ENCODE measurements around the gene TMEM237.

The TMEM237 gene

DNA sequence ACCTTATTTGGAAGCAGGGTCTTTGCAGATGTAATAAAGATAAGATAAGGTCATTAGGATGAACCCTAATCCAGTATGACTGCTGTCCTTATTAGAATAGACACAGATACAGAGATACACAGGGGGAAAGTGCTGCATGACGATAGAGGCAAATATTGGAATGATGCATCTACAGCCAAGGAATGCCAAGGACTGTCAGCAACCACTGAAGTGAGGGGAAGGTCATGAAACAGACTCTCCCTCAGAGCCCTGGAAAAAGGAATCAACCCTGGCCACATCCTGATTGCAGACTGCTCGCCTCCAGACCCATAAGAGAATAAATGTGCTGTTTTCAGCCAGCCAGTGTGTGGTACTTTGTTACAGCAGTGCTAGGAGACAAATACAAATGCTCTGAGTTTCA lies 14.8 kb downstream of the TMEM237 start:
- no peak overlapping the region for H3K4me3 ChIP-seq (ENCODE audit: low read length)
- no peak overlapping the region for H3K9ac ChIP-seq (ENCODE audit: low read length)
- no peaks in the 10 kb centered on the region for H3F3A ChIP-seq (ENCODE audit: insufficient read depth, low read length)
- no peaks in the 10 kb centered on the region for H3K79me2 ChIP-seq (ENCODE audit: low read length)
- no peaks in the 10 kb centered on the region for H3K9me3 ChIP-seq (replicated peaks; ENCODE audit: insufficient read depth, low read length)
- TF ChIP-seq EZH2phosphoT487 (IDR thresholded peaks at IDR 0.05; ENCODE audit: low read length) (no peak), EZH2 (optimal IDR thresholded peaks at IDR 0.05; ENCODE audit: low read depth, low read length) (no peak)
- TF ChIP-seq, protein P1, sequence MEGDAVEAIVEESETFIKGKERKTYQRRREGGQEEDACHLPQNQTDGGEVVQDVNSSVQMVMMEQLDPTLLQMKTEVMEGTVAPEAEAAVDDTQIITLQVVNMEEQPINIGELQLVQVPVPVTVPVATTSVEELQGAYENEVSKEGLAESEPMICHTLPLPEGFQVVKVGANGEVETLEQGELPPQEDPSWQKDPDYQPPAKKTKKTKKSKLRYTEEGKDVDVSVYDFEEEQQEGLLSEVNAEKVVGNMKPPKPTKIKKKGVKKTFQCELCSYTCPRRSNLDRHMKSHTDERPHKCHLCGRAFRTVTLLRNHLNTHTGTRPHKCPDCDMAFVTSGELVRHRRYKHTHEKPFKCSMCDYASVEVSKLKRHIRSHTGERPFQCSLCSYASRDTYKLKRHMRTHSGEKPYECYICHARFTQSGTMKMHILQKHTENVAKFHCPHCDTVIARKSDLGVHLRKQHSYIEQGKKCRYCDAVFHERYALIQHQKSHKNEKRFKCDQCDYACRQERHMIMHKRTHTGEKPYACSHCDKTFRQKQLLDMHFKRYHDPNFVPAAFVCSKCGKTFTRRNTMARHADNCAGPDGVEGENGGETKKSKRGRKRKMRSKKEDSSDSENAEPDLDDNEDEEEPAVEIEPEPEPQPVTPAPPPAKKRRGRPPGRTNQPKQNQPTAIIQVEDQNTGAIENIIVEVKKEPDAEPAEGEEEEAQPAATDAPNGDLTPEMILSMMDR (IDR thresholded peaks at IDR 0.05; ENCODE audit: low read length): no peak
- H3K36me3 ChIP-seq (replicated peaks; ENCODE audit: insufficient read depth, low read length): no peaks in the 10 kb centered on the region
- no peak for DNase-seq
- no peaks in the 10 kb centered on the region for H3K27me3 ChIP-seq (replicated peaks; ENCODE audit: insufficient read depth, low read length)
- no peaks in the 10 kb centered on the region for H4K20me1 ChIP-seq (ENCODE audit: insufficient read depth, low read length)
- H2AFZ ChIP-seq (ENCODE audit: low read length): no peak overlapping the region
- H3K4me2 ChIP-seq (ENCODE audit: low read depth, low read length): no peak overlapping the region
- no peak overlapping the region for H3K27ac ChIP-seq (ENCODE audit: low read length)
- H3K4me1 ChIP-seq (ENCODE audit: low read length): no peaks in the 10 kb centered on the region
- H3K9me2 ChIP-seq (replicated peaks; ENCODE audit: insufficient read depth, low read length): no peaks in the 10 kb centered on the region

DNA sequence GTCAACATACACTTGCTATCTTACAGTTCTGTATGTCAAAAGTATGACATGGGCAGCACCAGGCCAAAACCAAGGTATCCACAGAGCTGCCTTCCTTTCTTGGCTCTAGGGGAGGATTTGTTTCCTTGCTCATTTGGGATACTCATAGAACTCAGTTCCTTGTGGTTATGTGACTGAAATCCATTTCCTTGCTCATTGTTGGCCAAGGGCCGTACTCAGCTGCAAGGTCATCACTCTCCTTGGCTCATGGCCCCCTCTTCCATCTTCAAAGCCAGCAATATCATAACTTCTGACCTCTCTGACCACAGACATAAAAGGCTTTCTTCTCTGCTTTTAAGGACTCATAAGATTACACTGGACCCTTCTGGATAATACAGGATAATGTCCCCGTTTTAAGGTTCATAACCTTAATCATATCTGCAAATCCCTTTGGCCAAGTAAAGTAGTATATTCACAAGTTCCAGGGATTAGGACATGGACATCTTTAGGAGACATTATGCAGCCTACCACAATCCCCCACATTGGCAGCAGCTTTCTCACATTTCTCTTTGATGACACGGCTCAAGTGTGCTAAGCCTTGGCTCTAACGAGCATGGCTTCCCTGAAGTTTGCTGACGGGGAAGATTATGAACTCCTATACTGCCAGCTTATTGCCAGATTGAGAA lies 20.9 kb downstream of the TMEM237 start:
- H3K79me2 ChIP-seq (ENCODE audit: low read length): no peaks in the 10 kb centered on the region
- no peak overlapping the region for H3K9ac ChIP-seq (ENCODE audit: low read length)
- no peak overlapping the region for H2AFZ ChIP-seq (ENCODE audit: low read length)
- H3K4me2 ChIP-seq (ENCODE audit: low read depth, low read length): no peak overlapping the region
- H4K20me1 ChIP-seq (ENCODE audit: insufficient read depth, low read length): no peaks in the 10 kb centered on the region
- H3K9me3 ChIP-seq (replicated peaks; ENCODE audit: insufficient read depth, low read length): no peaks in the 10 kb centered on the region
- H3K4me1 ChIP-seq (ENCODE audit: low read length): no peaks in the 10 kb centered on the region
- H3K4me3 ChIP-seq (ENCODE audit: low read length): no peak overlapping the region
- H3K36me3 ChIP-seq (replicated peaks; ENCODE audit: insufficient read depth, low read length): no peaks in the 10 kb centered on the region
- H3K9me2 ChIP-seq (replicated peaks; ENCODE audit: insufficient read depth, low read length): no peaks in the 10 kb centered on the region
- TF ChIP-seq, protein P1 (IDR thresholded peaks at IDR 0.05; ENCODE audit: low read length): no peak
- TF ChIP-seq EZH2 (optimal IDR thresholded peaks at IDR 0.05; ENCODE audit: low read depth, low read length): no peak
- TF ChIP-seq EZH2phosphoT487 (IDR thresholded peaks at IDR 0.05; ENCODE audit: low read length): no peak
- no peaks in the 10 kb centered on the region for H3K27me3 ChIP-seq (replicated peaks; ENCODE audit: insufficient read depth, low read length)
- H3F3A ChIP-seq (ENCODE audit: insufficient read depth, low read length): no peaks in the 10 kb centered on the region
- H3K27ac ChIP-seq (ENCODE audit: low read length): no peak overlapping the region
- no peak for DNase-seq

DNA sequence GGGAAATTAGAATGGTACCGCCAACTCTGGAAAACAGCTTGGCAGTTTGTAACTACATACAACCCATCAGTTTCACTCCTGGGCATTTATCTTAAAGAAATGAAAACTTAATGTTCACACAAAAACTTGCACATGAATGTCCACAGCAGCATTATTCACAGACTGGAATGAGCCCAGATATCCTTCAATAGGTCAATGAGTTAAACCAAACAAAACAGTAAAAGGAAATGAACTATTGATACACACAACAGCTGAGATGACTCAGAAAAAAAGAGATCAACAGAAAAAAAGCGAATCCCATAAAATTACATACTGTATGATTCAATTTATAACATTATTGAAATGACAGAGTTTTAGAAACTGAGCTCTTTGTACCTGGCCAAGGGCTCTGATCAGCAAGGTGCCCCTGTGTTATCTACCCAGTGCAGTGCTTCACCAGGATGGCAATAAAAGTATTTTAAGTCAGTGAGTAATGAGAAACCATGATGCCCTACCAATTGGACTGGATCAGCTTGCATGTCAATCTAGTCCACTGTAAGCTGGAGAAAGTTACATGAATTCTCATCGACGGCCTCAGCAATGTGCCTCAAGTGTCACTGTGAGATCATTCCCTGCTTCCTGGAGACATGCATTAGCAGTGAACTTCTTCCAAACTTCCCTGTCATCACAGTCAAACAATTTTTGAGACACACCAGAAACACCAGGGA lies 21.9 kb downstream of the TMEM237 start:
- no peaks in the 10 kb centered on the region for H3F3A ChIP-seq (ENCODE audit: insufficient read depth, low read length)
- TF ChIP-seq, protein P1 (IDR thresholded peaks at IDR 0.05; ENCODE audit: low read length): no peak
- no peak for TF ChIP-seq EZH2phosphoT487 (IDR thresholded peaks at IDR 0.05; ENCODE audit: low read length)
- no peak for TF ChIP-seq EZH2 (optimal IDR thresholded peaks at IDR 0.05; ENCODE audit: low read depth, low read length)
- no peaks in the 10 kb centered on the region for H4K20me1 ChIP-seq (ENCODE audit: insufficient read depth, low read length)
- H3K79me2 ChIP-seq (ENCODE audit: low read length): no peaks in the 10 kb centered on the region
- H3K9me2 ChIP-seq (replicated peaks; ENCODE audit: insufficient read depth, low read length): no peaks in the 10 kb centered on the region
- no peaks in the 10 kb centered on the region for H3K27me3 ChIP-seq (replicated peaks; ENCODE audit: insufficient read depth, low read length)
- H3K4me1 ChIP-seq (ENCODE audit: low read length): no peaks in the 10 kb centered on the region
- H3K4me3 ChIP-seq (ENCODE audit: low read length): no peak overlapping the region
- DNase-seq: no peak
- no peak overlapping the region for H3K27ac ChIP-seq (ENCODE audit: low read length)
- no peaks in the 10 kb centered on the region for H3K36me3 ChIP-seq (replicated peaks; ENCODE audit: insufficient read depth, low read length)
- no peak overlapping the region for H3K4me2 ChIP-seq (ENCODE audit: low read depth, low read length)
- H3K9me3 ChIP-seq (replicated peaks; ENCODE audit: insufficient read depth, low read length): no peaks in the 10 kb centered on the region
- no peak overlapping the region for H2AFZ ChIP-seq (ENCODE audit: low read length)
- H3K9ac ChIP-seq (ENCODE audit: low read length): no peak overlapping the region
